GM12873 (cell line): ENCODE data around the gene PTPRB.

Experiments used
- TF ChIP-seq, protein P1 (sequence below): IDR thresholded peaks from 2 replicates; pipeline ENCODE4 v1.5.1; 2012; ENCODE audit warnings: low read depth, mild to moderate bottlenecking, moderate library complexity, low read length, control low read depth; ENCODE audit not compliant: insufficient read depth; ENCODE audit errors: missing control alignments

Gene PTPRB

DNA sequence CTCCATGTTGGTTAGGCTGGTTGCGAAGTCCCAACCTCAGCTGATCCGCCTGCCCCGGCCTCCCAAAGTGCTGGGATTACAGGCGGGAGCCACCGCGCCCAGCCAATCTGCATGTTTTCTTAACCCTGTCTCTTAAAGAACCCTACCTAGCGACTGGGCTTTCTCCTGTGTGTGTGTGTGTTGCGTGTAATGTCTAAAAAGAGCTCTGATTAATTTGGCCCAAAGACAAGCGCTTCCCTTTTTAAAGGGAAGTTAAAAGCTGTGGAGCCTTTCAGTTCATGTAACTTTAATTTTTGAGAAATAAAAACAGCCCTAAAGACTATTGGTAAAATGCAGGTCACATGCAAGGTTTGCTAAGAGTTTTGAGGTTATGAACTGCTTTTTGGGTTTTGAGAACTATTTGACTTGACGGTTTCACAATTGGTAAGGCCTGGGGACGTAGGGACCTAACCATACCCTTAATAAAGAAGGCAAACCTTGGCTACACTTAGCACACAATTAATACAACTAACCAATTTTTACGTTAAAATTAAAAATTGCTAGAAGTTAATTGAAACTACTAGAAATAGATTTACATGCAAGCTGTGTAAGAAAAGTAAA is 167.9 kb downstream of the PTPRB start:
- TF ChIP-seq, protein P1, sequence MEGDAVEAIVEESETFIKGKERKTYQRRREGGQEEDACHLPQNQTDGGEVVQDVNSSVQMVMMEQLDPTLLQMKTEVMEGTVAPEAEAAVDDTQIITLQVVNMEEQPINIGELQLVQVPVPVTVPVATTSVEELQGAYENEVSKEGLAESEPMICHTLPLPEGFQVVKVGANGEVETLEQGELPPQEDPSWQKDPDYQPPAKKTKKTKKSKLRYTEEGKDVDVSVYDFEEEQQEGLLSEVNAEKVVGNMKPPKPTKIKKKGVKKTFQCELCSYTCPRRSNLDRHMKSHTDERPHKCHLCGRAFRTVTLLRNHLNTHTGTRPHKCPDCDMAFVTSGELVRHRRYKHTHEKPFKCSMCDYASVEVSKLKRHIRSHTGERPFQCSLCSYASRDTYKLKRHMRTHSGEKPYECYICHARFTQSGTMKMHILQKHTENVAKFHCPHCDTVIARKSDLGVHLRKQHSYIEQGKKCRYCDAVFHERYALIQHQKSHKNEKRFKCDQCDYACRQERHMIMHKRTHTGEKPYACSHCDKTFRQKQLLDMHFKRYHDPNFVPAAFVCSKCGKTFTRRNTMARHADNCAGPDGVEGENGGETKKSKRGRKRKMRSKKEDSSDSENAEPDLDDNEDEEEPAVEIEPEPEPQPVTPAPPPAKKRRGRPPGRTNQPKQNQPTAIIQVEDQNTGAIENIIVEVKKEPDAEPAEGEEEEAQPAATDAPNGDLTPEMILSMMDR = no peak

DNA sequence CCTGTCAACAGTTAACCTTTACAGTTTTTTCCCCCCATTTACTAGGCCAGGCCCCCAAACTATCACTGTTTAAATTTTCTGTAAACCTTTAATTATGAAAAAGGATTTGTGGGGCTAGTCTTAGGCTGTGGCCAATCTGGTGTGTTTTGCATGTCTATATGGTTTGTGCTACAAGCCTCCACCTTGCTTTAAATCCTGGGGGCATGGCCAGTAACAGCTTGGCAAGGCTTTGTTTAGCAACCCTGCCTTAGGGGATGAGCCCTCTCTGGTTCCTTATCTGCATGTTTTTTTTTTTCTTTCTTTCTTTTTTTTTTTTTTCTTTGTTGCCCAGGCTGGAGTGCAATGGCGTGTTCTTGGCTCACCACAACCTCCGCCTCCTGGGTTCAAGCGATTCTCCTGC is 168.5 kb downstream of the PTPRB start:
- TF ChIP-seq, protein P1 = no peak

DNA sequence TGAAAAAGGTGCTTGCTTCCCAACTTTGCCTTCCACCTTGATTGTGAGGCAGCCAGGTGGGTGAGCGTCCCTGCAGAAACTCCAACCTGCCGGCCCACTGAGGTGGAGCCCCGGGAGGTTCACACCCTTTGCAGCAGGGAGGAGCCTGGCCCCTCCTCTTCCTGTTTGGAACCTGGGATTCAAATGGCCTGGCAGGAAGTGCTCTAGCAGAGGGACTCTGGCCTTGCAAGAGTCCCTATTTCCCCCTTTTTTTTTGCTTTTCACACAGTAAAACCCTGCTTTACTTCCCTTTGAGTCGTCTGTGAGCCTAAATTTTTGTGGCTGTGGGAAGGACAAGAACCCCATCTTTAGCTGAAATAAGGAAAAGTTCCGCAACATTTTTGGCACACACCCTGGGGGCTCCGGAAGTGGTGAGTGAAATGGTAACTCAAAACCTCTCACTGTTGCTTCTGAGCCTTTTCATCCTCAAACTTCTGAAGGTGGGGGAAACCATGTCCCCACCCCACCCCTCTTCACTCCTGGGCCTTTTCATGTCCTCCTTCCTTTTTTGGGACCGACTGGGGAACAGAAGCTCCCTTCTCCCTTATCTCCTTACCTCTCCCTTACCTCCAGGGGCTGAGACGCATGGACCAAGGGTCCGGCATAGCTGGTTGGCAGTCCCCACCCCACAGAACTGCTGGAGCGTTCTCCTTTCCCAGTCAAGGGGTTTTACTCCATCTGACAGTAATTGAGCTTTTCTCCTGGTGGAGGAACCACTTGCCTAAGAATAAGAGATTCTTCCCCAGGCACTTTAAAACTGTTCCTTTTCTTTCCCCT is 169.1 kb downstream of the PTPRB start:
- TF ChIP-seq, protein P1 = no peak

DNA sequence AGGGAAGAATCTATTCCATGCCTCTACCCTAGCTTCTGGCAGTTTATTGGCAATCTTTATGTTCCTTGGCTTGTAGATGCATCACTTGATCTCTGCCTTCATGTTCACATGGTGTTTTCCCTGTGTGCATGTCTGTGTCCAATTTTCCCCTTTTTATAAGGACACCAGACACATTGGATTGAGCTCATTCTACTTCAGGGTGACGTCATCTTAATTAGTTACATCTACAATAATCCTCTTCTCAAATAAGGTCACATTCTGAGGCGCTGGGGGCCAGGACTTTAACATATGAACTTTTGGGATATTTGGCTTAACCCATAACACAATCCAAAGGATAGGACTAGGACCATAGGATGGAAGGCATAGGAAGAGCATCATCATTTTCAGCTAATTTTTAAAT is 169.8 kb downstream of the PTPRB start:
- TF ChIP-seq, protein P1 = no peak

DNA sequence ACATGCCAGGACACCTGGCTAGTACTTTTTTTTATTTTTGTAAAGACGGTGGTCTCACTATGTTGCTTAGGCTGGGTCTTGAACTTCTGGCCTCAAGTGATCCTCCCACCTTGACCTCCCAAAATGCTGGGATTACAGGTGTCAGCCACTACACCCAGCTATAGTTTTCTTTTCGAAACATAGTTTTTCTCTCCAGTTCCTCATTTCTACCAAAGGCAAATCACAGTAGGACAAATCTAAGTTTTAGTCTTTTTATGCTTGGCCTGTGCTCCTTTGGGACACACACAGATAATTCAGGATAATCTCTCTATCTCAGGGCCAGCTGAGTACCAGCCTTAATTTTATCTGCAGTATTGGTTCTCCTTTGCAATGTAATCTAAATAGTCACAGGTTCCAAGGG is 170.5 kb downstream of the PTPRB start:
- TF ChIP-seq, protein P1 = no peak
